ENCODE data around the gene LSAMP. TPM values are rescaled to one million over a fixed set of nuclear protein-coding genes. Genes with fewer than 3 reads are reported as not detected.
A peak's percentile ranks its signal among the peaks of the same experiment; 100 is the strongest.

LSAMP gene
- total RNA-seq, 3 donors from 2014 or later: 0.78 to 39.8 (median 1.9) TPM

DNA sequence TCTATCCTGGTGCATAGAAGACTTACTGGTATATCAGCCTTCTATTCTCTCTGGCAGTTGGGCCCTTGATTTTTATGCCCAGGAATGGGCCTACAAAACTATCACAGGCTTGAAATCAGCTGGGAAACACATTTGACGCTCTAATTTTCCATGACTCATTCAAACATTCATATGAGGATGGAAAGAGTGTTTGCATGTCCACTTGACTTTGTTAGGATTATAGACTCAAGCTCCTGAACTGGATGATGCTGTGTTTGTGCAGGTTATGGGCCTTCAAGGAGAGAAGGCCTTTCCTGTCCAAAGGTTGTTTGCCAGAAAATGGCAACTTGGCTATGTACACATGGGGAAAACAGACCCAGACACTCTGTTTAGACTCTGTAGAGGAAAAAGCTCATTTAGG is 602.1 kb downstream of the LSAMP start:
- DNase-seq (no peak), ATAC-seq (no peak)
- Histone ChIP-seq H3K36me3 (ENCODE audit: low read depth) (no peaks in the 10 kb centered on the region), H3K4me3 (no peak overlapping the region), H3K4me1 (ENCODE audit: low read depth) (no peaks in the 10 kb centered on the region), H3K9me3 (no peaks in the 10 kb centered on the region)
- intact Hi-C loops (cut with DNase I, micrococcal nuclease): no loop called here
- no peak for TF ChIP-seq CTCF (IDR thresholded peaks at IDR 0.05)

DNA sequence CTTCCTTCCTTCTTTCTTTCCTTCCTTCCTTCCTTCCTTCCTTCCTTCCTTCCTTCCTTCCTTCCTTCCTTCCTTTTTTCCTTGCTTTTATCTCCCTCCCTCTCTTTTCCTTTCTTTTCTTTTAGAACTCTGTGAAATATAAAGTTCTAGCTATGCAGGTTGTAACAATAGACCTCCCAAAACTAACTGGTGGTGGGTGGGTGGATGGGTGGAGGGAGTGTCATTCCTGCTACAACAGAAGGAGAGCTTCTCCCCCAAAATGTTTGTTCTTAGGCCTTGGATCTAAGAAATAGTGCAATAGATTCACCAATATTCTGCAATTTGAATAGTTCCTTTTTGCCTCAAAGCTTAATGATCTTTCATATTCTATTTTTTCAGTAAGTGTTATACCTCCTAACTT is 606.0 kb downstream of the LSAMP start:
- ATAC-seq (no peak), DNase-seq (no peak)
- H3K9me3 ChIP-seq: no peaks in the 10 kb centered on the region
- no peaks in the 10 kb centered on the region for H3K36me3 ChIP-seq (ENCODE audit: low read depth)
- no peak for TF ChIP-seq CTCF (IDR thresholded peaks at IDR 0.05)
- no peaks in the 10 kb centered on the region for H3K4me1 ChIP-seq (ENCODE audit: low read depth)
- intact Hi-C loops (cut with DNase I, micrococcal nuclease): no loop called here
- no peak overlapping the region for H3K4me3 ChIP-seq

- ATAC-seq (no peak), DNase-seq (no peak)
- intact Hi-C loops (cut with DNase I, micrococcal nuclease): no loop called here
- no peaks in the 10 kb centered on the region for H3K36me3 ChIP-seq (ENCODE audit: low read depth)
- no peak for TF ChIP-seq CTCF (IDR thresholded peaks at IDR 0.05)
- no peaks in the 10 kb centered on the region for H3K4me1 ChIP-seq (ENCODE audit: low read depth)
- H3K9me3 ChIP-seq: no peaks in the 10 kb centered on the region
- H3K4me3 ChIP-seq: no peak overlapping the region
Observed at GRCh38 chr3:115838786-115839185, 606.5 kb downstream of the LSAMP start.

GRCh38 chr3:115836944-115837343 is 608.3 kb downstream of the LSAMP start:
- peak; percentile 39 for TF ChIP-seq CTCF (IDR thresholded peaks at IDR 0.05)
- ATAC-seq (no peak), DNase-seq (no peak)
- Histone ChIP-seq H3K36me3 (ENCODE audit: low read depth) (no peaks in the 10 kb centered on the region), H3K9me3 (no peaks in the 10 kb centered on the region), H3K4me1 (ENCODE audit: low read depth) (no peaks in the 10 kb centered on the region), H3K4me3 (no peak overlapping the region)
- intact Hi-C loops (cut with DNase I, micrococcal nuclease): no loop called here

- DNase-seq (no peak), ATAC-seq (no peak)
- Histone ChIP-seq H3K4me3 (no peak overlapping the region), H3K9me3 (no peaks in the 10 kb centered on the region), H3K4me1 (ENCODE audit: low read depth) (no peaks in the 10 kb centered on the region), H3K36me3 (ENCODE audit: low read depth) (no peaks in the 10 kb centered on the region)
- intact Hi-C loops (cut with DNase I, micrococcal nuclease): no loop called here
- no peak for TF ChIP-seq CTCF (IDR thresholded peaks at IDR 0.05)
Observed at GRCh38 chr3:115835946-115836345, 609.3 kb downstream of the LSAMP start.

DNA sequence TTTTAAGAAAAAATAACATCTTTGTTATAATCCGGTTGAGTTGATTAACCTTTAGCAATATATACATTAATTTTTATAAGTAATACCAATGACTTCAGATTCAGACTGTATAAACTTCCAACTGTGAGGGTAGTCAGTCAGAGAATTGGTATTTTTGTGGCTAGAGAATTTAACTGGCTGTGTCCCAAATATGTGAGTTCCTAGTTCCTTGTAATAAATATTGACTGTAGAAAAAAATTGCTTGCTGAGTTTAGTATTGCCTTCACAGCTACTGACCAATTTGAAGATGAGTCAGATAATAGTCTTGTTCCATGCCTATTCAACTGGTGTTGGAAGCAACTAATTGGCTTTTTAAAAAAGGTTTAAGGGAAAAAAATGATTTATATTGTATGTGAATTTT is 611.2 kb downstream of the LSAMP start:
- no peaks in the 10 kb centered on the region for H3K36me3 ChIP-seq (ENCODE audit: low read depth)
- intact Hi-C loops (cut with DNase I, micrococcal nuclease): no loop called here
- DNase-seq (no peak), ATAC-seq (no peak)
- no peaks in the 10 kb centered on the region for H3K9me3 ChIP-seq
- H3K4me3 ChIP-seq: no peak overlapping the region
- no peak for TF ChIP-seq CTCF (IDR thresholded peaks at IDR 0.05)
- H3K4me1 ChIP-seq (ENCODE audit: low read depth): no peaks in the 10 kb centered on the region
